ENCODE data around the gene IFI27L1.

Gene IFI27L1

DNA sequence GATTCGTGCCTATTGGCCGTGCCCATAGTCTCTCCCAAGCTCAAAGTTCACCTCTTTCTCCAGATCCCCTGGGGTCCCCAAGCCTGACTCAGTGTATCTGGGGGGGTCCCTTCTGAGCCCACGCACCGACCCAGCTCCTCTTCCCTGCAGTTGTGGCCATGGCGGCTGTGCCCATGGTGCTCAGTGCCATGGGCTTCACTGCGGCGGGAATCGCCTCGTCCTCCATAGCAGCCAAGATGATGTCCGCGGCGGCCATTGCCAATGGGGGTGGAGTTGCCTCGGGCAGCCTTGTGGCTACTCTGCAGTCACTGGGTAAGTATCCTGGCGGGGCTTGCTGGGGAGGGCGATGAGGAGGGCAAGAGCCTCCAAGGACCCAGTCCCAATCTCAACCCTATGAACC lies 34.5 kb downstream of the IFI27L1 start:
- no peak for DNase-seq

DNA sequence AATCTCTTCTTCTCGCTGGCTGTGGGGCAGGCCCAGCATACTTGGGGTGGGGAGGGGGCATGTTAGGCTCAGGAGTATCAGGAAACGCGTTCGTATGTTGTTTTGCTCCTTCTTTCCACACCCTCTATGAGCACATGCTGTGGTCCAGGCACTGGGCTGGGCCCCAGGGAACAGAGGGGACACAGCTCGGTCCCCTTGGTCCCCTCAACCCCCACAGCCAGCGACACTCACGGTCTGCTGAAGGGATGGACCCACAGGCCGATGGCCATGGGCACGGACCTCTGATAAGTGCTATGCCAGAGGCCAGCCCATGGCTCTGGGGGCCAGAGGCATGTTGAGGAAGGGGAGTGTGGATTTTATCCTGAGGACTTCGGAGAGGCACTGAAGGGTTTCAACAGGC lies 35.6 kb downstream of the IFI27L1 start:
- no peak for DNase-seq

DNA sequence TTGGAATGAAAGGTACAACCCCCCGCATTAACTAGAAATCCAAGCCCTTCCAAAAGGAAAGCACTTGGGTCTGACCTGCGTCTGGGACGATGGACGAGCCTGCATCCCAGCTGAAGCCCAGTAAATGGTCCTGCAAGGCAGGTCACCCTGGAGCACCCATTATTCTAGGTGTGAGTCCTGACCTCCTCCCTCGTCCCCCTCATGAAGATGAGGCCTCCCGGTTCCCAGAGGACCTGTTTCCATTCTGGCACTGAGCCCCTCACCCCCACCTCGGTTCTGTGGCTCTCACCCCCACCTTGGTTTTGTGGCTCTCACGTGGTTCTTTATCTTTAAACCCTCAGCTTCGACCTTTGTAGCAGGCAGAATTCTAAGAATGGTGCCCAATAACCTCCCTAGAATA lies 36.7 kb downstream of the IFI27L1 start:
- DNase-seq: no peak

DNA sequence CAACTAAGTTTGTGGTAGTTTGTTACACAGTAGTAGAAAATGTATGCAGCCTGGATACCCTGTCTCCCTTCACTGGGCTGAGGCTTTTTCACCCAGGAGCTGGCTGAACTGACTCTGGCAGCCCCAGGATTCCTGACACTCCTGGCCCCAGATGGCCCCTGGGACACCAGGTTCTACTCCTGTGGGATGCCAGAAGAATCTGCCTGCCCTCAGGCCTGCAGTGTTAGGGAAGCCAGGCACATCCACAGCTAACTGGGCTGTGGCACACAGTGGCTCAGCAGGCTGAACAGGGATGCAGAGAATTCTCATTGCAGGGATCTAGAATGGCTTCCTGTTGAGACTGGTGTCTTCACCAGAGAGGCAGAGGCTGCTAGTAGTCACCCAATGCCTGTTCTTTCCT lies 38.0 kb downstream of the IFI27L1 start:
- no peak for DNase-seq

DNA sequence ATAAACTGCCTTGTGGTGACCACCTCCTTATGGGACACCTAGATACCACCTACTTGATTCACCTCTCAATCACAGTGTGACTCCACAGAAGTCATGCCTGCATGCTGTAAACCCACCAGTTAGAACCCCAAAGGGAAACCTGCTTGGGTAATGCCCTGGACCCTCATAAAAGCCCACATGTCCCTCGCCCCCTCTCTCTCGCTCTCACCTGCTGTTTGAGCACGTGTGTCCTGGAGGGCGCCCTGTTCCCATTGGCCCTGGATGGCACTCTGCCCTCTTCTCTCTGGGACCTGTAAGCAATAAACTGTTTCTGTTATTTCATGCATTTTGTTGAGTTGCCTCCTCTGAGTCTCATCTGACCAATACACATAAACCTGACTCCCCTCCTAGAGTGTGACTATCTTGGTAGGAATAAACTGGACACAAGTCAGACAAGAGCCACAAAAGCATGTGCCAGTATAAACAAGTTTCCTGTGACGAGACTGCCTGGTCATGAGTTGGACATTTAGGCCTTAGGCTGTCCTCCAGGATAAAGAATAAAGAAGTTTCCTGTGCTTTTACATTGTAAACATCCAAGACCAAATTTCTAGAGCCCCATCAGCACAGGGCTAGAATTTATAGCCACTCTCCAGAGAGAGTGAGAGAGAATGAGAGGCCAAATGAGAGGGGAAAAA lies 39.7 kb downstream of the IFI27L1 start:
- no peak for DNase-seq

DNA sequence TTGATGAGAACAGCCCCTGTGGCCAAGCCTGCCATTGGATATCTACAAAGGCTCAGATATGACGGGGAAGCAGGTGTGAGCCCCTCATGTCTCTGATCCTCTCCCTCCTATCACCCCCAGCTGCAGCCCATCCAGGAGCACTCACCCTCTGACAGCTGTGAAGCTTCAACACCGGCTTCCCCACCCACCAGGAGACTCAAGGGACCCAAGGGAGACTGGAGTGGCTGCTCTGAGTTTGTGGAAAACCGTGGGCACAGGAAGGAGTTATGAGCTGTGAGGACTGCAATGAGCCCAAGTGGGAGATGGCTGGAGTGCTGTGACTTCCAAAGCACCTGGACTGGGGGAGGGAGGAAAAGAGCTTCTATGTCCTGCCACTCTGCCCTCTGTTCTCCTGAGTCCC lies 40.4 kb downstream of the IFI27L1 start:
- no peak for DNase-seq

DNA sequence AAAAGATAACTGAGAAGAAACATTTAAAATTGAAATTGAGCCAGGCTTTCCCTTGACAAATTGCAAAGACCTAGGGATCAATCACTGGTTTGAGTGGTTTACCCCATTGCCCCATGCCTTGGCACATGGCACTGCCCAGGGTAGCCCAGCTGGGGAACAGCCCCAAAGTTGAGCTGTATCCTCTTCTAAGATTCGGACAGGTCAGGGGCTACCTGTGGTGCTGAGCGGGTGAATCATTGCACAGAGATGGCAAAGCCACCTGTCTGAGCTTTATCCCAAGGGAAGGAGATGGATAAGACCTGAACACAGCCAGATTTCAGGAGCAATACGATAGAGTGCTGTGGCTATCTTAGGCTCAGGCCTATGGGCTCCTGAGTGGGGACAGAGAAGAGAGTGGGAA lies 41.3 kb downstream of the IFI27L1 start:
- DNase-seq: no peak

DNA sequence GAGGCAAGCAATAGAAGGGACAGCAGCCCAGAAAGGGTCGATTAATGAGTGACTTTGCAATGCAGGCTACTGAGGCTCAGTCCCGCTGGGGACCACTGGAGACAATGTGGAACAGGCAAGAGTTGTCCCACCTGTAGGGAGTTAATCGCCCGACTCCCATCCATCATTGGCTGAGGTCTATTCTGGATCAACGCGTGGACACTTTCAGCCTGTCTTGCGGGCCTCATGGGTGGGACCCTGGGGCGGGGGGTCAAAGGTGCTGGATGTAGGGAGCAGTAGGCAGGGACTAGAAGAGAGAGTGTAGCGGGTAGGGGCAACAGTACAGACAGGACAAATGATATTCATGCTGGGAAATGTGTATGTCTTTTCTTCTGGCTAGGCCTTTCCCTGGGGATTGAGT lies 42.2 kb downstream of the IFI27L1 start:
- DNase-seq: no peak

DNA sequence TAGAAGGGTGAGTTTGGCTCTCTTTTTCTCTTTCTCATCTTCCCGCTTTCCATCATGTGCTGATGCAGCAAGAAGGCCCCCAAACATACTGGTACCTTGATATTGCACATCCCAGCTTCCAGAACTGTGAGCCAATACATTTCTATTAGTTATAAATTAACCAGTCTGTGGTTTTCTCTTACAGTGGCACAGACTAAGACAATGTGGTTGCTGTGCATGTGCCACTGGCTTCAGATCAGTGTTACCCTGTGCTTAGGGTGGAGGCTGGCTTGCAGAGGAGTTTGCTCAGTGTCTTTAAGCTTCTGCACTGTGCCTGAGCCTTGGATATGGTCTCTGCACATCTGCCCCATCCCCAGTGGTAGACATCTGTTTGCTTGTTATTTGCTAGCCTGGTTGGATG lies 42.8 kb downstream of the IFI27L1 start:
- DNase-seq: no peak

DNA sequence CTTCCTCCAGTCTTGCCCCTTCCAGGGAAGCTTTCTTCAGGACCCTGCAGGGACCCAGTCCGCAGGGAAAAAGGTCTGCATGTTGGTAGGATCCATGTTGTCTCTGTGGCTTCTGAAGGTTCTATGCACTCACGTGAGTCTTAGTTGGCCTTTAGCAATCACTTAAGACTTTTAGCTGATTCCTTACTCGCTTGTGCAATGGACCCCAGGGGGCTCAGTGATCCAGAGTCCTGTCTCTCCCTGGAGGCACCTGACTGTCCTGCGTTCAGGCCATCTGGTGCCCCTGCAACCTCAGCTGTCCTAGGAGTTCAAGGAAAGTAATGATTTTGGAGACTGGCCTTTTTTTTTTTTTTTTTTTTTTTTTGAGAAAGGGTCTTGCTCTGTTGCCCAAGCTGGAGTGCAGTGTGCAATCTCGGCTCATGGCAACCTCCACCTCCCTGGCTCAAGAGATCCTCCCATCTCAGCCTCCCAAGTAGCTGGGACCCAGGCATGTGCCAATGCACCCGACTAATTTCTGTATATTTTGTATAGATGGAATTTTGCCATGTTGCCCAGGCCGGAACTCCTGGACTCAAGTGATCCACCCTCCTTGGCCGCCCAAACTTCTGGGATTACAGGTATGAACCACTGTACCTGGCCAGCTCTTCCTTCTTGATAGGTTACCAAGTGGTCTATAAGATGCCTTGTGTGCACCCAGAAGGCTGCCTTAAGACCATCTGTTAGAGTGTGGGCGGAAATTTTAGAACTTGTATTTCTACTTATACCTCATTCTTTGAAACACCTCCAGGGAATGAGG lies 43.7 kb downstream of the IFI27L1 start:
- no peak for DNase-seq

DNA sequence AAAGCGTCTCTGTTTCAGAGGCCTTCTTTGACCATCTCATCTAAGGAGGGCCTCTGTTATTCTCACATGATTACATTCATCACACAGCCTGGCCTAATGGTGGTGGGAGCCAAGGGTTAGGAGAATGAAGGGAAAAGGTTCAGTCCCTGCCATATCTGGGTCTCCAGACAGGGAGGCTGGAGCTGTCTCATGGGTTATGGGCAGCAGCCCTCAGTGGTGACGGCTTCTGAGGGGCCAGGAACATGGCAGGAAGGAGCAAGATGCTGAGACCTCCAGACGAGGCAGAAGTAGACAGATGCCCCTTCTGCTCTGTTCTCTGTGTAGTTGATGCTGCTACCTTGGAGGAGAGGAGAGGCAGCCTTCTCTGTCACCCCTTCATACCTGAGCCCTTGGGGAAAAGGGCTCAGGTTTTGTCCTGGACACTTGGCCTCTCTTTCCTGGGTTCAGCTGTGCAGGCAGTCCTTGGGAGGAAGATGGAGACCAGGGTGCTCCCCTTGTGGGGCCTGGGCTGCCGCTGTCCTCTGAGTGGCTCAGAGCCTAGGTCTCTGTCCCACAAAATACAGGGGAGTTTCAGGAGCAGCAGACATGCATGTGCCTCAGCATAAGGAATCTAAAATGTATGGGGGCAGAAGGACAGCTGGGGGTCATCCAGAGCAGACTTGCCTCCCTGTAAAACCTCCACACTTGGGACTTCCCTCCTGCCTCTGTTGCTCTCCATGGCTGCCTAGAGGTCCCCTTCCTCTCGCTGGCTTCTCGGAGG lies 44.7 kb downstream of the IFI27L1 start:
- no peak for DNase-seq

DNA sequence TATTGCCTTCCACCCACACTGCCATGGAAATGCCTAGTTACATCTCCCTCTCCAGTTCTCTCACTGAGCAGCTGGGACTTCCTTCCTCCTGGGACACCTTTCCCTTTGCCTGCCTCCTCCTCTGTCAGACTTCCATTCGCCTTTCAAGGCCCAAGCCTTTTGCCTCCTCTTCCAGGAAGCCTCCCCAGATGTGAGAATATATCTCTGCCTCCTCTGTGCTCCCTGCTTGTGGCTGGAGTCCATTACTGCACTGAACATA lies 45.2 kb downstream of the IFI27L1 start:
- DNase-seq: no peak

DNA sequence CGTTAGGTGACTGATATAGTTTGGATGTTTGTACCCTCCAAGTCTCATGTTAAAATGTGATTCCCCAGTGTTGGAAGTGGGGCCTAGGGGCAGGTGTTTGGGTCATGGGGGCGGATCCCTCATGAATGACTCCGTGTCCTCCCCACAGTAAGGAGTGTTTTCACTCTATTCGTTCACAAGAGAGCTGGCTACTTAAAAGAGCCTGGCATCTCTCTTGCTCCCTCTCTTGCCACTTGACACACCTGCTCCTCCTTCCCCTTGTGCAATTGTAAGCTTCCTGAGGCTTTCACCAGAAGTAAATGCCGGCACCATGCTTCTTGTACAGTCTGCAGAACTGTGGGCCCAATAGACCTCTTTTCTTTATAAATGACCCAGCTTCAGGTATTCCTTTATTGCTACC lies 45.7 kb downstream of the IFI27L1 start:
- DNase-seq: no peak

DNA sequence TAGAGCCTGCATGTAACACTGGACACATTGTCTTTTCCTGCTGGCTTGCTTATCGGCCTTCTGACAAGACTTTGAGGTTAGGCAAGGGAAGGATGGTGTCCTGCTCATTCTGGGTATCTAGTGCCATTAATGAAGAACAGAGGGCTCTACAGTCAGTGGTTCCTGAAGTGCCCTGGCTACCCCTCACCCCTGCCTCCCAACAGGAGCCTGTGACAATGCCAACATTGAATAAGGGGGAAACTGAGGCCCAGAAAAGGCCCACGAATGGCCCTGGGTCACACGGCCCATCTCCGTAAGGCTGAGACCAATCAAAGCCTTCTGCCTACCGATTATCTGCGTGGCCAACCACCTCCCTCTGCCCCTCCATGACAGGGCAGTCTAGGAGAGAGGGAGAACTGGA lies 46.2 kb downstream of the IFI27L1 start:
- no peak for DNase-seq

DNA sequence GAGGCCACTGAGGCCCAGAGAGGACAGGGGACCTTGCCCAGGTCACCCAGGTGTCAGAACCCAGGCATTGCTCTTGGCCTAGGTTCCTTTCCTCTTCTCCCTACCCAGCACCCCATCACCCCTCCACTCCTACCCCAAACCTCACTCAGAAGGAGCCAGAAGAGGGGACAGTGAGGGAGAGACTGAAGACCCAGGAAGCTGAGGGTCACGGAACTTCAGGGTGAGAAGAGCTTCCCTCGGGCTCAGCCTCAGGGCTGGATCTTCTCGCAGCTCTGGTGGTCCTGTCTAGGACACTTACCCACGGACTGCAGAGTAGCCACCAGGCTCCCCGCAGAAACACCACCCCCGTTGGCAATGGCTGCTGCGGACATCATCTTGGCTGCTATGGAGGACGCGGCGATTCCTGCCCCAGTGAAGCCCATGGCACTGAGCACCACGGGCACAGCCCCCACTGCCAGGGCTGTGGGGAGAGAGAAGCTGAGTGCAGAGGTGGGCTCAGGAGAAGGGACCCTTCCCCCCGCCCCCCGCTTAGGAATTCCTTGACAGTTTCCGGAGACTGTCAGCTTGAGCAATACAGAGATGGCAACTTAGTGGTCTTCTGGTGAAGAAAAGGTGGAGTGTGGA lies 47.2 kb downstream of the IFI27L1 start:
- DNase-seq: no peak

DNA sequence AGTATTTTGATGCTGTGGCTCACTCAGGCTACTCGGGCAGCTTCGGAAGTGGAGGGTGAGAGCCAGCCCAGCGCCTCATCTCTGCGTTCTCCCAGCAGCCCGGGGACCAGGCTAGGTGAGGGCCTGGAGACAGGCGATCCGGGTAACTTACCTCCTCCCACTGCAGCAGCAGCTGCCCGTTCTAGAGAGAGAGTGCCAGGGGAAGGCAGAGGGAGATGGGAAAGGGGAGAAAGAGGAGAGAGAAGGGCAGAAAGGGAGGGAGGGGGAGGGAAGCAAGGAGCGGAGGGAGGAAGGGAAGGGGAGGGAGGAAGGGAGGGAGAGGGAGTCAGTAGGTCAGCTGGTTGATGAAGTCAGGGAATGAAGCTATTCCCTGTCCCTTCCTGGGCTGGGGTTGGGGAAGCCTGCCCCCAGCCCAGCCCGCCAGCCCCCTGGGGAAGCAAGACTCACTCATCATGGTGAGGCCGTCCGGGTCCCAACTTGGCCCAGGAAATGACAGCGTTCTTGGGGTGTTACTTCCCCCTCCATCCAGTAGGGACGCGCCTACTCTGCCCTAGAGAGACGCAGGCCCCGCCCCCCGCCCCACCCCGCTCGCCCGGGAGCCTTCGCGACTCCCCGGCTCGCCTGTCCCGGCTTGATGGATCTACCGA lies 48.1 kb downstream of the IFI27L1 start, which contains the start of gene IFI27L2:
Gene IFI27L2, minus strand, starts transcription at position 494 of the 647 bp plus-strand sequence. Its CDS starts 40 bp downstream, at position 454.
- DNase-seq: peak; percentile 77

DNA sequence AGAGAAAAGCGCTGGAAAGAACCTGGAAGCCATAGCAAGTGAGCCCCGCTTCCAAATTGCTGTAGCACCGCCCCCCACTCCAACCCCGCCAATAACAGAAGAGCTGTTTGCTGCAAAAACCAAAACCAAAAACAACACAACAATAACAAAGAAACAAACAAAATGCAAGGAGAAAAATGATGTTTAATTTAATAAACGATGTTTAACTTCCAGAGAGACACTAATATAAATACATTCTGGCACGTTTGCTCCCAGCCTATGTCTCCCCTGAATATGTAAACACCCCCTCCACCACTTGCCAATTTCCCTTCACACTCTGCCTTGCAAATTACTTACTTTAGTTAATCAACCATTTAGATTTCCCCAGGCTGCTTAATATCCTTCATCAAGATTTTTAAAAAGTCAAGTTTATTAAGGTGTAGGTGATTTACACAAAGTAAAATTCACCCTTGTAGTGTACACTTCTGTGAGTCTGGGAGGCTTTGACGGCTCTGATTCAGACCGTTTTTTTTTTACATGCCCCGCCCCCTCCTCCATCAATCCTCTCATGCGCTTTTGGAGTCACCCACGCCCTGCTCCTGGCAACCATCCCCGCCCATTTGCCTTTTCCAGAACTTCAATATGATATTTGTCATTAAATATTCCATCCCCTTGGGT lies 48.8 kb downstream of the IFI27L1 start:
- DNase-seq: peak; percentile 29

DNA sequence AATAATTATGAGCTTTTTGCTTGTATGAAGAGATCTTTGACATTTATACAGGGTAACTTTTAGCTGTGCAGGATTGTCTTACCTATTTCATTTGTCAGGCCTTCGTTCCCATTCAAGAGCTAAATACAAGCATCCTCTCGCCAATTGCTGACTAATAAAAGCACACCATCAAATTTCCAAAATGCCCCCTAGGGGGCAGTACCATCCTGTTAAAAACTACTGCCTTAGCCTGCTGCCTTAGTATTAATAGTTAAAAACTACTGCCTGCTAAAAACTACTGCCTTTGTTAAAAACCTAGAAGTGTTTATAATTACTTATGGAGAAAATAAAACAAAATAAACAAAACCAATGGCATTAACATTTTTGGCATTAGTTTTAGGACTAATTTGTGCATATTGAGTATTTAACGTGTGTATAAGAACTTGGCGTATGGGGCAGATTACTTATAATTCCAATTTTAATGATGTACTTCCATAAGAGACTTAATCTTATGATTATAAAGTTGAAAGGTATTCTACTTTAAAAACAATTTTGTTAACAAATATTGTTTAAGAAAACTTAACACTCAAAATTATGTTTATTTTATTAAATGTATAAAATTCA lies 51.3 kb downstream of the IFI27L1 start:
- DNase-seq: peak; percentile 83

DNA sequence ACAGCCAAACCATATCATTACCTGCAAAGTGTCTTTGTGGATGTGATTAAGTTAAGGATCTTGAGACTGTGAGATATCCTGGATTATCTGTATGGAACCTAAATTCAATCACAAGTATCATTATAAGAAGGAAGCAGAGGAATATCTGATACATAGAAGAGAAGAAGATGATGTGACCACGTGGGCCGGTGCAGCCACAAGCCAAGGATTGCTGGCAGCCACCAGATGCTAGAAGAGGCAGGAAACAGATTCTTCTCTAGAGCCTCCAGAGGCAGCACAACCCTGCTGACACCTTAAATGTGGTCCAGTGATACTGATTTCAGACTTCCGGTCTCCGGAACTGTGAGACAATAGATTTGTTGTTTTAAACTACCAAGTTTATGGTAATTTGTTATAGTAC lies 54.4 kb downstream of the IFI27L1 start:
- no peak for DNase-seq

DNA sequence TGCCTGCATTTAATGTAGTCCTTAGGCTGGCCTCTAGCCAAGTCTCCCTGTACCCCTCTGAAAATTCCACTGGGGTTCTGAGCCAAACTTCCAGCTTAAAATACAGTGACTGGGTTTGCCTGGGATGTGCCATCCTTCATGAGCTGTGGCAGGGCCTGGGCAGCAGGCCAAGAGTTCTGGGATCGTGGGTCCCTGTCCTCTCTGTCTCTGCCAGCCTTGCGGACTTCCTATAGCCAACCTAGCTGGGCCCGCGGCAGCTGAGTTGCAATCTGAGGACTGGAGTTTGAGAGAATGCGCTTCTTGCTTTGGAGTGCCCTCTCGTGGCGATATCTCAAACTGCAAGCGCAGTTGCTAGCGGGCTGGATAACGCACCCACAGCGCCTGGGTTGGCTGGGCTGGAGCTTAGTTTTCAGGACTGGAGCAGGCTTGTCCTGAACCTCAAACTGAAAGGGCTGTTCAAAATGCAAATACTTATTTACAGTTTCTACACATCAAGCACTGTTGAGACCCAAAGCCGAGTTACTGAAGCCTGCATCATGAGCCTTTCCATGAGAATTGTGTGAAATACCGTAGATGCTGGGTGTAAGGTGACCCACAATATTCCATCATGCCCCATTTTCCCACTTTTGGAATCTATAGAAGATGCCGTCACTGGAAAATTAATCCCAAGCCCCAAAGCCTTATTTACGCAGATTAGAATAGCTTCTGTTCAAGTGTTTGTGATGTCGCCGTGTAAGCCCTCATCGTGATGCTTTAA lies 55.6 kb downstream of the IFI27L1 start:
- peak; percentile 86 for DNase-seq

DNA sequence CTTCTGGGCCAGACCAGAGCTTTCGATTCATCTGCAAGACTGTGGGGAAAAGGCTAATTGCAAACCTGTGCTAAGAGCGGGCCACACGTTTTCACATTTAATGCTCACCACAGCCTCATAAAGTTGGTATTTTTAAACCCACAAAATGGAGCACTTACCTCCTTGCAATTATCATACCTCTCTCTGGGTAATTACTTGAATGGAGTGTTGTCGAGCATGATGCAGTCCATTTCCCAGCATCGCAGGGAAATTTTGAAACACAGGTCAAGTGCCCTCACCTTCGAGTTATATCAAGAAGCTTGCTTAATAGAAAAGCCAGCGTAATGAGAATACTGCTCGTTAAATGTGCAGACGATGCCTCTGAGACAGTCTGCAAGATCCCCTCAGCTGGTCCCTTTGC lies 57.1 kb downstream of the IFI27L1 start:
- DNase-seq: no peak
